ENCODE results near the gene MUC2.

The MUC2 gene

GRCh38 chr11:1074244-1075221 lies at the start of gene MUC2:
Gene MUC2, plus strand, starts transcription at chr11:1074874.
- H3K4me1 ChIP-seq (ENCODE audit: insufficient read depth, low read length), result no peaks in the 10 kb centered on the region
- H3K27me3 ChIP-seq (ENCODE audit: insufficient read depth, low read length), result no peaks in the 10 kb centered on the region
- H3K36me3 ChIP-seq (ENCODE audit: insufficient read depth, low read depth, low read length), result no peaks in the 10 kb centered on the region
- H3K9ac ChIP-seq (ENCODE audit: low read depth, low read length), result no peak within 1 kb of the TSS
- H3K27ac ChIP-seq (ENCODE audit: low read length), result no peak within 1 kb of the TSS
- no peak within 1 kb of the TSS for H3K4me3 ChIP-seq (ENCODE audit: low read length)
- H3K9me3 ChIP-seq (ENCODE audit: insufficient read depth, low read depth, low read length), result no peaks in the 10 kb centered on the region

- no peaks in the 10 kb centered on the region for H3K36me3 ChIP-seq (ENCODE audit: insufficient read depth, low read depth, low read length)
- H3K27me3 ChIP-seq (ENCODE audit: insufficient read depth, low read length), result no peaks in the 10 kb centered on the region
- no peak overlapping the region for H3K9ac ChIP-seq (ENCODE audit: low read depth, low read length)
- no peak overlapping the region for H3K4me3 ChIP-seq (ENCODE audit: low read length)
- H3K9me3 ChIP-seq (ENCODE audit: insufficient read depth, low read depth, low read length), result no peaks in the 10 kb centered on the region
- no peaks in the 10 kb centered on the region for H3K4me1 ChIP-seq (ENCODE audit: insufficient read depth, low read length)
- no peak overlapping the region for H3K27ac ChIP-seq (ENCODE audit: low read length)
Measured at GRCh38 chr11:1025410-1026162, 49.1 kb upstream of the MUC2 start.

- no peak overlapping the region for H3K4me3 ChIP-seq (ENCODE audit: low read length)
- no peak overlapping the region for H3K9ac ChIP-seq (ENCODE audit: low read depth, low read length)
- no peaks in the 10 kb centered on the region for H3K4me1 ChIP-seq (ENCODE audit: insufficient read depth, low read length)
- no peaks in the 10 kb centered on the region for H3K27me3 ChIP-seq (ENCODE audit: insufficient read depth, low read length)
- H3K9me3 ChIP-seq (ENCODE audit: insufficient read depth, low read depth, low read length), result no peaks in the 10 kb centered on the region
- H3K36me3 ChIP-seq (ENCODE audit: insufficient read depth, low read depth, low read length), result no peaks in the 10 kb centered on the region
- H3K27ac ChIP-seq (ENCODE audit: low read length), result no peak overlapping the region
Measured at GRCh38 chr11:1026163-1026450, 48.6 kb upstream of the MUC2 start.

- H3K9ac ChIP-seq (ENCODE audit: low read depth, low read length), result no peak overlapping the region
- H3K36me3 ChIP-seq (ENCODE audit: insufficient read depth, low read depth, low read length), result no peaks in the 10 kb centered on the region
- H3K4me1 ChIP-seq (ENCODE audit: insufficient read depth, low read length), result no peaks in the 10 kb centered on the region
- H3K27ac ChIP-seq (ENCODE audit: low read length), result no peak overlapping the region
- no peak overlapping the region for H3K4me3 ChIP-seq (ENCODE audit: low read length)
- no peaks in the 10 kb centered on the region for H3K9me3 ChIP-seq (ENCODE audit: insufficient read depth, low read depth, low read length)
- no peaks in the 10 kb centered on the region for H3K27me3 ChIP-seq (ENCODE audit: insufficient read depth, low read length)
Measured at GRCh38 chr11:1026641-1027482, 47.8 kb upstream of the MUC2 start.

GRCh38 chr11:1027483-1028290 lies 47.0 kb upstream of the MUC2 start:
- Histone ChIP-seq H3K27ac (ENCODE audit: low read length) (no peak overlapping the region), H3K27me3 (ENCODE audit: insufficient read depth, low read length) (no peaks in the 10 kb centered on the region), H3K4me1 (ENCODE audit: insufficient read depth, low read length) (no peaks in the 10 kb centered on the region), H3K9me3 (ENCODE audit: insufficient read depth, low read depth, low read length) (no peaks in the 10 kb centered on the region), H3K36me3 (ENCODE audit: insufficient read depth, low read depth, low read length) (no peaks in the 10 kb centered on the region), H3K4me3 (ENCODE audit: low read length) (no peak overlapping the region), H3K9ac (ENCODE audit: low read depth, low read length) (no peak overlapping the region)

GRCh38 chr11:1028291-1028540 lies 46.5 kb upstream of the MUC2 start:
- no peaks in the 10 kb centered on the region for H3K27me3 ChIP-seq (ENCODE audit: insufficient read depth, low read length)
- no peaks in the 10 kb centered on the region for H3K4me1 ChIP-seq (ENCODE audit: insufficient read depth, low read length)
- H3K4me3 ChIP-seq (ENCODE audit: low read length), result no peak overlapping the region
- no peak overlapping the region for H3K9ac ChIP-seq (ENCODE audit: low read depth, low read length)
- no peaks in the 10 kb centered on the region for H3K9me3 ChIP-seq (ENCODE audit: insufficient read depth, low read depth, low read length)
- H3K36me3 ChIP-seq (ENCODE audit: insufficient read depth, low read depth, low read length), result no peaks in the 10 kb centered on the region
- no peak overlapping the region for H3K27ac ChIP-seq (ENCODE audit: low read length)

GRCh38 chr11:1028616-1029015 lies 46.1 kb upstream of the MUC2 start:
- H3K9ac ChIP-seq (ENCODE audit: low read depth, low read length), result no peak overlapping the region
- no peaks in the 10 kb centered on the region for H3K4me1 ChIP-seq (ENCODE audit: insufficient read depth, low read length)
- H3K4me3 ChIP-seq (ENCODE audit: low read length), result no peak overlapping the region
- H3K27ac ChIP-seq (ENCODE audit: low read length), result no peak overlapping the region
- no peaks in the 10 kb centered on the region for H3K9me3 ChIP-seq (ENCODE audit: insufficient read depth, low read depth, low read length)
- H3K36me3 ChIP-seq (ENCODE audit: insufficient read depth, low read depth, low read length), result no peaks in the 10 kb centered on the region
- no peaks in the 10 kb centered on the region for H3K27me3 ChIP-seq (ENCODE audit: insufficient read depth, low read length)

GRCh38 chr11:1029051-1029450 lies 45.6 kb upstream of the MUC2 start:
- Histone ChIP-seq H3K36me3 (ENCODE audit: insufficient read depth, low read depth, low read length) (no peaks in the 10 kb centered on the region), H3K27me3 (ENCODE audit: insufficient read depth, low read length) (no peaks in the 10 kb centered on the region), H3K27ac (ENCODE audit: low read length) (no peak overlapping the region), H3K4me1 (ENCODE audit: insufficient read depth, low read length) (no peaks in the 10 kb centered on the region), H3K9ac (ENCODE audit: low read depth, low read length) (no peak overlapping the region), H3K9me3 (ENCODE audit: insufficient read depth, low read depth, low read length) (no peaks in the 10 kb centered on the region), H3K4me3 (ENCODE audit: low read length) (no peak overlapping the region)

GRCh38 chr11:1029654-1030053 lies 45.0 kb upstream of the MUC2 start:
- no peak overlapping the region for H3K27ac ChIP-seq (ENCODE audit: low read length)
- no peak overlapping the region for H3K4me3 ChIP-seq (ENCODE audit: low read length)
- no peaks in the 10 kb centered on the region for H3K36me3 ChIP-seq (ENCODE audit: insufficient read depth, low read depth, low read length)
- no peaks in the 10 kb centered on the region for H3K9me3 ChIP-seq (ENCODE audit: insufficient read depth, low read depth, low read length)
- H3K27me3 ChIP-seq (ENCODE audit: insufficient read depth, low read length), result no peaks in the 10 kb centered on the region
- no peaks in the 10 kb centered on the region for H3K4me1 ChIP-seq (ENCODE audit: insufficient read depth, low read length)
- no peak overlapping the region for H3K9ac ChIP-seq (ENCODE audit: low read depth, low read length)

- H3K4me3 ChIP-seq (ENCODE audit: low read length), result no peak overlapping the region
- no peaks in the 10 kb centered on the region for H3K4me1 ChIP-seq (ENCODE audit: insufficient read depth, low read length)
- H3K27ac ChIP-seq (ENCODE audit: low read length), result no peak overlapping the region
- H3K27me3 ChIP-seq (ENCODE audit: insufficient read depth, low read length), result no peaks in the 10 kb centered on the region
- no peaks in the 10 kb centered on the region for H3K9me3 ChIP-seq (ENCODE audit: insufficient read depth, low read depth, low read length)
- H3K9ac ChIP-seq (ENCODE audit: low read depth, low read length), result no peak overlapping the region
- no peaks in the 10 kb centered on the region for H3K36me3 ChIP-seq (ENCODE audit: insufficient read depth, low read depth, low read length)
Measured at GRCh38 chr11:1030086-1030485, 44.6 kb upstream of the MUC2 start.

- H3K27me3 ChIP-seq (ENCODE audit: insufficient read depth, low read length), result no peaks in the 10 kb centered on the region
- H3K27ac ChIP-seq (ENCODE audit: low read length), result no peak overlapping the region
- H3K9ac ChIP-seq (ENCODE audit: low read depth, low read length), result no peak overlapping the region
- no peaks in the 10 kb centered on the region for H3K4me1 ChIP-seq (ENCODE audit: insufficient read depth, low read length)
- H3K36me3 ChIP-seq (ENCODE audit: insufficient read depth, low read depth, low read length), result no peaks in the 10 kb centered on the region
- H3K9me3 ChIP-seq (ENCODE audit: insufficient read depth, low read depth, low read length), result no peaks in the 10 kb centered on the region
- no peak overlapping the region for H3K4me3 ChIP-seq (ENCODE audit: low read length)
Measured at GRCh38 chr11:1030556-1030955, 44.1 kb upstream of the MUC2 start.
